Measurements from ENCODE around the gene PCDHB11.
"Not testable (repeated sequence)": the region's sequence is repeated elsewhere in the genome, so short reads cannot be mapped to it uniquely, and the experiment has no call there.

GRCh38 chr5:141151632-141152031 lies 47.8 kb upstream of the PCDHB11 start:
- not testable (repeated sequence) for TF ChIP-seq POLR2A, POLR2AphosphoS5 (IDR thresholded peaks at IDR 0.05; ENCODE audit: low read depth, low read length)

Data from GM12891 (cell line).